GM23338 (cell line): ENCODE measurements around the gene CERK. TPM values are rescaled to one million over a fixed set of nuclear protein-coding genes. Genes with fewer than 3 reads are reported as not detected.

Experiments
- ATAC-seq: fragments of 200-7000 bp; cut with Tn5 transposase; 3 replicates; pipeline ENCODE4 v1.9.1; 2020
- DNase-seq: peaks from one replicate; pipeline ENCODE4 v3.0.0-alpha.2; 2015; ENCODE audit warnings: low spot score
- H2AFZ ChIP-seq: fragments of 200-600 bp; sonication (generic); 2 replicates; pipeline ENCODE4 v1.8.0; 2016; ENCODE audit warnings: antibody characterized with exemption, mild to moderate bottlenecking, moderate library complexity
- H3F3A ChIP-seq: fragments of 200-600 bp; sonication (generic); replicated peaks from 2 replicates; pipeline ENCODE4 v1.8.0; 2017; ENCODE audit warnings: antibody characterized with exemption, mixed run types, low read depth
- H3K27ac ChIP-seq: fragments of 200-600 bp; sonication (generic); 2 replicates; pipeline ENCODE4 v1.6.1; 2016; ENCODE audit warnings: low read depth
- H3K27me3 ChIP-seq: fragments of 200-600 bp; sonication (generic); 2 replicates; pipeline ENCODE4 v1.8.0; 2016; ENCODE audit warnings: mild to moderate bottlenecking, mixed run types, moderate library complexity; ENCODE audit not compliant: insufficient read depth
- H3K36me3 ChIP-seq: fragments of 200-600 bp; sonication (generic); 2 replicates; pipeline ENCODE4 v1.8.0; 2016; ENCODE audit warnings: mild to moderate bottlenecking; ENCODE audit not compliant: insufficient read depth
- H3K4me1 ChIP-seq: fragments of 200-600 bp; sonication (generic); 2 replicates; pipeline ENCODE4 v1.8.0; 2016; ENCODE audit warnings: mild to moderate bottlenecking, moderate library complexity; ENCODE audit not compliant: insufficient read depth
- H3K4me2 ChIP-seq: fragments of 200-600 bp; sonication (generic); 2 replicates; pipeline ENCODE4 v1.7.1; 2017; ENCODE audit warnings: mixed run types
- H3K4me3 ChIP-seq: fragments of 200-600 bp; sonication (generic); 2 replicates; pipeline ENCODE4 v1.6.1; 2016; ENCODE audit warnings: mixed run types
- H3K79me2 ChIP-seq: fragments of 200-600 bp; sonication (generic); replicated peaks from 2 replicates; pipeline ENCODE4 v1.8.0; 2017; ENCODE audit warnings: mild to moderate bottlenecking; ENCODE audit not compliant: insufficient read depth
- H3K9me2 ChIP-seq: fragments of 200-600 bp; sonication (generic); 2 replicates; pipeline ENCODE4 v1.8.0; 2017; ENCODE audit not compliant: insufficient read depth
- H4K20me1 ChIP-seq: fragments of 200-600 bp; sonication (generic); replicated peaks from 2 replicates; pipeline ENCODE4 v1.8.0; 2017; ENCODE audit warnings: mild to moderate bottlenecking; ENCODE audit not compliant: insufficient read depth
- H3K27ac Mint-ChIP-seq: 2 replicates; pipeline ENCODE4 v1.8.0; 2020; ENCODE audit warnings: inconsistent platforms, mild to moderate bottlenecking, moderate library complexity, mixed read lengths
- H3K27me3 Mint-ChIP-seq: 3 replicates; pipeline ENCODE4 v1.8.0; 2022; ENCODE audit warnings: low read depth, mild to moderate bottlenecking, moderate library complexity, mixed read lengths, inconsistent platforms; ENCODE audit not compliant: insufficient read depth, poor library complexity
- H3K36me3 Mint-ChIP-seq: 3 replicates; pipeline ENCODE4 v1.8.0; 2021; ENCODE audit warnings: low read depth, mild to moderate bottlenecking, inconsistent platforms, moderate library complexity, mixed read lengths
- H3K4me1 Mint-ChIP-seq: 3 replicates; pipeline ENCODE4 v1.8.0; 2020; ENCODE audit warnings: mild to moderate bottlenecking, inconsistent platforms, mixed read lengths
- H3K4me3 Mint-ChIP-seq: 3 replicates; pipeline ENCODE4 v1.8.0; 2021; ENCODE audit warnings: moderate library complexity, mild to moderate bottlenecking, inconsistent platforms, mixed read lengths
- H3K9me3 Mint-ChIP-seq: 3 replicates; pipeline ENCODE4 v1.8.0; 2020; ENCODE audit warnings: moderate library complexity, mild to moderate bottlenecking, inconsistent platforms, mixed read lengths
- CREB1 ChIP-seq: fragments of 250-450 bp; sonication (Bioruptor Pico); IDR thresholded peaks from 2 replicates; pipeline ENCODE4 v1.5.0; 2020; ENCODE audit warnings: low read depth, mild to moderate bottlenecking, moderate library complexity
- EZH2 ChIP-seq: fragments of 200-600 bp; sonication (generic); IDR thresholded peaks from one replicate; pipeline ENCODE4 v1.8.0; 2017; ENCODE audit warnings: antibody characterized with exemption, mild to moderate bottlenecking, low read depth; ENCODE audit not compliant: unreplicated experiment
- EZH2phosphoT487 ChIP-seq: fragments of 200-600 bp; sonication (generic); IDR thresholded peaks from one replicate; pipeline ENCODE4 v1.8.1; 2018; ENCODE audit warnings: antibody characterized with exemption; ENCODE audit not compliant: unreplicated experiment
- JUNB ChIP-seq: IDR thresholded peaks from one replicate; pipeline ENCODE4 v1.6.1; 2016; ENCODE audit warnings: antibody characterized with exemption; ENCODE audit not compliant: unreplicated experiment
- NANOG ChIP-seq: IDR thresholded peaks from 2 replicates; pipeline ENCODE4 v1.6.1; 2016; ENCODE audit warnings: antibody characterized with exemption, borderline replicate concordance
- POLR2AphosphoS5 ChIP-seq: IDR thresholded peaks from 2 replicates; pipeline ENCODE4 v1.6.1; 2016; ENCODE audit warnings: antibody characterized with exemption, low read depth
- STAT1 ChIP-seq: IDR thresholded peaks from one replicate; pipeline ENCODE4 v1.6.1; 2016; ENCODE audit warnings: antibody characterized with exemption; ENCODE audit not compliant: unreplicated experiment
- ZNF114 ChIP-seq: fragments of 250-450 bp; sonication (Bioruptor Pico); IDR thresholded peaks from 2 replicates; pipeline ENCODE4 v1.5.0; 2020; ENCODE audit warnings: mild to moderate bottlenecking, moderate library complexity
- ZNF331 ChIP-seq: fragments of 250-450 bp; sonication (Bioruptor Pico); IDR thresholded peaks from 2 replicates; pipeline ENCODE4 v1.5.0; 2020; ENCODE audit warnings: low read depth, mild to moderate bottlenecking, moderate library complexity
- ZNF462 ChIP-seq: fragments of 250-450 bp; sonication (Bioruptor Pico); IDR thresholded peaks from 2 replicates; pipeline ENCODE4 v1.5.0; 2020; ENCODE audit warnings: mild to moderate bottlenecking, moderate library complexity
- polyA plus RNA-seq: library from polyadenylated mRNA; unstranded; fragments of >200 nt; fragmentation: Nextera tagmentation; extraction: Ambion mirVana; gene quantifications from 2 replicates; pipeline ENCODE4 v1.2.1, GENCODE V29; 2016
- total RNA-seq: library from RNA; depleted of rRNA; stranded (reverse); fragments of >200 nt; shearing (Covaris generic); gene quantifications from 2 replicates; pipeline ENCODE4 v1.2.3, GENCODE V29; 2014
- TF ChIP-seq, protein P1 (sequence below): IDR thresholded peaks from 2 replicates; pipeline ENCODE4 v1.6.1; 2016; ENCODE audit warnings: antibody characterized with exemption
- TF ChIP-seq, protein P2 (sequence below), 2 experiments: fragments of 200-600 bp in 1 of 2; sonication (generic) in 1 of 2; conservative IDR thresholded peaks; 2 replicates each; pipeline versions ENCODE4 v1.5.1 to v1.6.1; 2016 to 2017; ENCODE audit warnings: antibody characterized with exemption in 2 of 2, low read depth in 2 of 2, mild to moderate bottlenecking in 2 of 2, moderate library complexity in 1 of 2
- TF ChIP-seq, protein P3 (sequence below): IDR thresholded peaks from one replicate; pipeline ENCODE4 v1.6.1; 2018; ENCODE audit warnings: antibody characterized with exemption; ENCODE audit not compliant: unreplicated experiment

CERK gene
- total and polyA plus RNA-seq, 2 experiments from 2014 or later, result 12.7 to 62.9 TPM

DNA sequence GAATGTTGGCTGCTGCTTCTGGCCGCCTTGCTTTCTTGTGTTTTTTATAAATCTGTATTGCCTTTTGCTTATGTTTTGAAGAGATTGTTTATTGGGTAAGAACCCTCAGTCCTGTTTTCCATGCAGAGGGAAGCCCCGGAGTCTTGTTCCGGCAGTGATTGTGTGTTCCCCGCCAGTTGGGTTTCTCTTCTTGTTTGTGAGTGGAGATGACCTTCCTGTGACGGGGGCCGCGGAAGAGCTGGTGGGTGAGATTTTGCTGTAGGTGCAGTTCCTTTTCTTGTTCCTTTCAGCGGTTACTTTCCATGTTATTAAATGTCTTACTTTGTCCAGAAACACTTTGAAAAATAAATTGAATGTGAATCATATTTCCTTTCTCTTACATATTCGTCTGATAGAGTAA is 32.7 kb upstream of the CERK start:
- no peak overlapping the region for H3K4me2 ChIP-seq
- peak overlapping the region; percentile 37; the same call in 1 of the 2 replicates for H3K27ac Mint-ChIP-seq
- peaks cover 7% of the 10 kb centered on the region for H3K27me3 Mint-ChIP-seq
- H3K9me3 Mint-ChIP-seq, result no peaks in the 10 kb centered on the region
- peaks cover 87% of the 10 kb centered on the region for H3K79me2 ChIP-seq
- H3K36me3 Mint-ChIP-seq, result peaks cover 5% of the 10 kb centered on the region; the same call in 2 of the 3 replicates
- peaks cover 14% of the 10 kb centered on the region; the same call in 1 of the 2 replicates for H3K4me1 ChIP-seq
- H3K4me3 Mint-ChIP-seq, result no peak overlapping the region
- DNase-seq, result no peak
- no peaks in the 10 kb centered on the region for H3F3A ChIP-seq
- H3K4me3 ChIP-seq, result no peak overlapping the region
- no peaks in the 10 kb centered on the region for H3K9me2 ChIP-seq
- ATAC-seq, result no peak
- no peak for TF ChIP-seq EZH2
- TF ChIP-seq, protein P1, sequence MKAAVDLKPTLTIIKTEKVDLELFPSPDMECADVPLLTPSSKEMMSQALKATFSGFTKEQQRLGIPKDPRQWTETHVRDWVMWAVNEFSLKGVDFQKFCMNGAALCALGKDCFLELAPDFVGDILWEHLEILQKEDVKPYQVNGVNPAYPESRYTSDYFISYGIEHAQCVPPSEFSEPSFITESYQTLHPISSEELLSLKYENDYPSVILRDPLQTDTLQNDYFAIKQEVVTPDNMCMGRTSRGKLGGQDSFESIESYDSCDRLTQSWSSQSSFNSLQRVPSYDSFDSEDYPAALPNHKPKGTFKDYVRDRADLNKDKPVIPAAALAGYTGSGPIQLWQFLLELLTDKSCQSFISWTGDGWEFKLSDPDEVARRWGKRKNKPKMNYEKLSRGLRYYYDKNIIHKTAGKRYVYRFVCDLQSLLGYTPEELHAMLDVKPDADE, result no peak
- TF ChIP-seq, protein P2, sequence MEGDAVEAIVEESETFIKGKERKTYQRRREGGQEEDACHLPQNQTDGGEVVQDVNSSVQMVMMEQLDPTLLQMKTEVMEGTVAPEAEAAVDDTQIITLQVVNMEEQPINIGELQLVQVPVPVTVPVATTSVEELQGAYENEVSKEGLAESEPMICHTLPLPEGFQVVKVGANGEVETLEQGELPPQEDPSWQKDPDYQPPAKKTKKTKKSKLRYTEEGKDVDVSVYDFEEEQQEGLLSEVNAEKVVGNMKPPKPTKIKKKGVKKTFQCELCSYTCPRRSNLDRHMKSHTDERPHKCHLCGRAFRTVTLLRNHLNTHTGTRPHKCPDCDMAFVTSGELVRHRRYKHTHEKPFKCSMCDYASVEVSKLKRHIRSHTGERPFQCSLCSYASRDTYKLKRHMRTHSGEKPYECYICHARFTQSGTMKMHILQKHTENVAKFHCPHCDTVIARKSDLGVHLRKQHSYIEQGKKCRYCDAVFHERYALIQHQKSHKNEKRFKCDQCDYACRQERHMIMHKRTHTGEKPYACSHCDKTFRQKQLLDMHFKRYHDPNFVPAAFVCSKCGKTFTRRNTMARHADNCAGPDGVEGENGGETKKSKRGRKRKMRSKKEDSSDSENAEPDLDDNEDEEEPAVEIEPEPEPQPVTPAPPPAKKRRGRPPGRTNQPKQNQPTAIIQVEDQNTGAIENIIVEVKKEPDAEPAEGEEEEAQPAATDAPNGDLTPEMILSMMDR (conservative IDR thresholded peaks at IDR 0.05; ENCODE audit: low read depth in 2 of 2), result no peak
- no peak for TF ChIP-seq CREB1 (CRISPR knock-in tag)
- no peak for TF ChIP-seq POLR2AphosphoS5
- TF ChIP-seq, protein P3, sequence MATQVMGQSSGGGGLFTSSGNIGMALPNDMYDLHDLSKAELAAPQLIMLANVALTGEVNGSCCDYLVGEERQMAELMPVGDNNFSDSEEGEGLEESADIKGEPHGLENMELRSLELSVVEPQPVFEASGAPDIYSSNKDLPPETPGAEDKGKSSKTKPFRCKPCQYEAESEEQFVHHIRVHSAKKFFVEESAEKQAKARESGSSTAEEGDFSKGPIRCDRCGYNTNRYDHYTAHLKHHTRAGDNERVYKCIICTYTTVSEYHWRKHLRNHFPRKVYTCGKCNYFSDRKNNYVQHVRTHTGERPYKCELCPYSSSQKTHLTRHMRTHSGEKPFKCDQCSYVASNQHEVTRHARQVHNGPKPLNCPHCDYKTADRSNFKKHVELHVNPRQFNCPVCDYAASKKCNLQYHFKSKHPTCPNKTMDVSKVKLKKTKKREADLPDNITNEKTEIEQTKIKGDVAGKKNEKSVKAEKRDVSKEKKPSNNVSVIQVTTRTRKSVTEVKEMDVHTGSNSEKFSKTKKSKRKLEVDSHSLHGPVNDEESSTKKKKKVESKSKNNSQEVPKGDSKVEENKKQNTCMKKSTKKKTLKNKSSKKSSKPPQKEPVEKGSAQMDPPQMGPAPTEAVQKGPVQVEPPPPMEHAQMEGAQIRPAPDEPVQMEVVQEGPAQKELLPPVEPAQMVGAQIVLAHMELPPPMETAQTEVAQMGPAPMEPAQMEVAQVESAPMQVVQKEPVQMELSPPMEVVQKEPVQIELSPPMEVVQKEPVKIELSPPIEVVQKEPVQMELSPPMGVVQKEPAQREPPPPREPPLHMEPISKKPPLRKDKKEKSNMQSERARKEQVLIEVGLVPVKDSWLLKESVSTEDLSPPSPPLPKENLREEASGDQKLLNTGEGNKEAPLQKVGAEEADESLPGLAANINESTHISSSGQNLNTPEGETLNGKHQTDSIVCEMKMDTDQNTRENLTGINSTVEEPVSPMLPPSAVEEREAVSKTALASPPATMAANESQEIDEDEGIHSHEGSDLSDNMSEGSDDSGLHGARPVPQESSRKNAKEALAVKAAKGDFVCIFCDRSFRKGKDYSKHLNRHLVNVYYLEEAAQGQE, result no peak
- no peak for TF ChIP-seq ZNF462 (CRISPR knock-in tag)
- TF ChIP-seq EZH2phosphoT487, result no peak
- TF ChIP-seq NANOG, result no peak
- no peak for TF ChIP-seq STAT1
- no peak for TF ChIP-seq ZNF114
- TF ChIP-seq ZNF331 (CRISPR knock-in tag), result no peak
- TF ChIP-seq JUNB, result no peak
- H3K4me1 Mint-ChIP-seq, result peaks cover 23% of the 10 kb centered on the region
- no peak overlapping the region for H3K27ac ChIP-seq
- no peak overlapping the region for H2AFZ ChIP-seq
- H3K36me3 ChIP-seq, result no peaks in the 10 kb centered on the region
- H3K27me3 ChIP-seq, result no peaks in the 10 kb centered on the region
- peaks cover 1% of the 10 kb centered on the region; the same call in 1 of the 2 replicates for H4K20me1 ChIP-seq
